Body of pancreas (tissue), 4 donors: Measurements from ENCODE around the gene C3orf70. TPM values are rescaled to one million over a fixed set of nuclear protein-coding genes. Genes with fewer than 3 reads are reported as not detected.

ENCODE experiments used
- ATAC-seq: fragments of 150-250 bp; one replicate; pipeline ENCODE4 v1.9.1; 2016
- DNase-seq, 4 donors: peaks; one replicate each; pipeline ENCODE4 v3.0.0-alpha.2; 2019
- H3K27ac ChIP-seq, 4 donors: fragments of 200-600 bp; sonication (generic); 1 replicate in 3 of 4; 2 replicates in 1 of 4; pipeline versions ENCODE4 v1.5.1 to v1.6.1; 2016 to 2019; ENCODE audit warnings: mild to moderate bottlenecking in 1 of 4, mixed read lengths in 1 of 4, moderate library complexity in 1 of 4
- H3K27me3 ChIP-seq, 2 donors: fragments of 200-600 bp; sonication (generic); one replicate each; pipeline ENCODE4 v1.6.0; 2016; ENCODE audit warnings: mild to moderate bottlenecking in 1 of 2
- H3K36me3 ChIP-seq, 2 donors: fragments of 200-600 bp; sonication (generic); replicated peaks in 1 of 2; 2 replicates each; pipeline ENCODE4 v1.5.1; 2016; ENCODE audit warnings: low read depth in 2 of 2; ENCODE audit not compliant: insufficient read depth in 1 of 2
- H3K4me1 ChIP-seq: fragments of 200-600 bp; sonication (generic); one replicate; pipeline ENCODE4 v1.6.0; 2016
- H3K4me3 ChIP-seq, 2 donors: fragments of 200-600 bp; sonication (generic); 1 replicate in 1 of 2; 2 replicates in 1 of 2; pipeline ENCODE4 v1.5.1; 2016 to 2019
- H3K9me3 ChIP-seq, 3 donors: fragments of 200-600 bp; sonication (generic); 1 replicate in 2 of 3; 2 replicates in 1 of 3; pipeline ENCODE4 v1.5.1; 2016
- POLR2A ChIP-seq, 3 donors: fragments of 450-650 bp; IDR thresholded peaks; one replicate each; pipeline ENCODE4 v1.6.1; 2016; ENCODE audit warnings: antibody characterized with exemption in 3 of 3, mild to moderate bottlenecking in 2 of 3
- WGBS, 2 donors: methylation state at CpG; one replicate each; pipeline ENCODE4 v1.1.5; 2017; 5-methylcytosine and 5-hydroxymethylcytosine counted together
- intact Hi-C: fragments of 100-400 bp; cut with DNase I; formaldehyde crosslinking; loops from one replicate; pipeline ENCODE4 v1.15.1; 2023
- total RNA-seq, 2 donors: library from RNA; depleted of rRNA; stranded (reverse); fragments of >200 nt; gene quantifications; one replicate each; pipeline ENCODE4 v1.1.0, GENCODE V29; 2016
- TF ChIP-seq, protein P1 (sequence below), 7 experiments: fragments of 450-650 bp in 4 of 7; fragments of 200-600 bp in 3 of 7; sonication (generic) in 3 of 7; IDR thresholded peaks; one replicate each; pipeline ENCODE4 v1.5.1; 2016 to 2019; ENCODE audit warnings: antibody characterized with exemption in 7 of 7

C3orf70 gene
- total RNA-seq, 2 donors from 2014 or later = 0.99 to 1.0 TPM

DNA sequence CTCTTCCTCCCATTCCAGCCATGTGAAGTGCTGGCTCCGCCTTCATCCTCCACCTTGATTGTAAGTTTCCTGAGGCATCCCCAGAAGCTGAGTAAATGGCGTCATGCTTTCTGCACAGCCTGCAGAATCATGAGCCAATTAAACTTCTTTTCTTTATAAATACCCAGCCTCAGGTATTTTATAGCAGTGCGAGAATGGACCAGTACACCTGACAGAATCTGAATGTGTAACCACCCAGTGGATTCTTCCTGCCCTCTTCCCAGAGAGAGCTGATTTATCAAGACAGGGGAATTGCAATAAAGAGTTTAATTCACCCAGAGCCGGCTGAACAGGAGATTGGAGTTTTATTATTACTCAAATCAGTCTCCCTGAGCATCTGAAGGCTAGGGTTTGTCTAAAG is 86.6 kb downstream of the C3orf70 start:
- H3K4me3 ChIP-seq = no peak overlapping the region
- no peak for ATAC-seq
- H3K4me1 ChIP-seq = no peaks in the 10 kb centered on the region
- H3K9me3 ChIP-seq = no peaks in the 10 kb centered on the region
- intact Hi-C loops = no loop called here
- TF ChIP-seq, protein P1, sequence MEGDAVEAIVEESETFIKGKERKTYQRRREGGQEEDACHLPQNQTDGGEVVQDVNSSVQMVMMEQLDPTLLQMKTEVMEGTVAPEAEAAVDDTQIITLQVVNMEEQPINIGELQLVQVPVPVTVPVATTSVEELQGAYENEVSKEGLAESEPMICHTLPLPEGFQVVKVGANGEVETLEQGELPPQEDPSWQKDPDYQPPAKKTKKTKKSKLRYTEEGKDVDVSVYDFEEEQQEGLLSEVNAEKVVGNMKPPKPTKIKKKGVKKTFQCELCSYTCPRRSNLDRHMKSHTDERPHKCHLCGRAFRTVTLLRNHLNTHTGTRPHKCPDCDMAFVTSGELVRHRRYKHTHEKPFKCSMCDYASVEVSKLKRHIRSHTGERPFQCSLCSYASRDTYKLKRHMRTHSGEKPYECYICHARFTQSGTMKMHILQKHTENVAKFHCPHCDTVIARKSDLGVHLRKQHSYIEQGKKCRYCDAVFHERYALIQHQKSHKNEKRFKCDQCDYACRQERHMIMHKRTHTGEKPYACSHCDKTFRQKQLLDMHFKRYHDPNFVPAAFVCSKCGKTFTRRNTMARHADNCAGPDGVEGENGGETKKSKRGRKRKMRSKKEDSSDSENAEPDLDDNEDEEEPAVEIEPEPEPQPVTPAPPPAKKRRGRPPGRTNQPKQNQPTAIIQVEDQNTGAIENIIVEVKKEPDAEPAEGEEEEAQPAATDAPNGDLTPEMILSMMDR (IDR thresholded peaks at IDR 0.05) = no peak
- no peak for TF ChIP-seq POLR2A (IDR thresholded peaks at IDR 0.05)
- H3K36me3 ChIP-seq = no peaks in the 10 kb centered on the region
- H3K27me3 ChIP-seq = no peaks in the 10 kb centered on the region
- H3K27ac ChIP-seq = no peak overlapping the region
- DNase-seq = no peak
- 77 to 95% methylated on average over 4 of the region's 4 CpGs for WGBS, 2 donors

DNA sequence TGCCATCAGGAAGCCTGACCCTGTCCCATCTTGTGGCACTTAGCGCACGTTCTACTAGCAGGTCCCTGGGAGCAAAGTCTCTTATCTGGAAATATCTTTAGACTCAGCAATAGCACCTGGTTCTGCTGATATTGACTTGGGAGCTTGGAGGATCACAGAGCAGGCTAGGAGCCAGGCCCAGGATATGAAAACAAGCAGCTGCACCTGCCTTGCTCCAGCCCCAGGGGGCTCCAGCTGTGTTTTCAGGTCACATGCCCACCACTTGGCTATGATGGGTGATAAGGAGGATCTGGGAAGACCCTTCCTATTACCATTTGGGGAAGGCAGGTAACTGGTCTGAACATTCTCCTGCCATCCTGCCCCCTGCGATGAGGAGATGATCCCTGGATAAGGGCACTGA is 87.8 kb downstream of the C3orf70 start:
- H3K4me3 ChIP-seq = no peak overlapping the region
- intact Hi-C loops = no loop called here

GRCh38 chr3:185063431-185063830 is 89.4 kb downstream of the C3orf70 start:
- WGBS, 2 donors = 49 to 53% methylated on average over 3 of the region's 3 CpGs

More for the DNA sequence above, 87.8 kb downstream of the C3orf70 start:
- Histone ChIP-seq H3K27me3 (no peaks in the 10 kb centered on the region), H3K4me1 (no peaks in the 10 kb centered on the region), H3K36me3 (no peaks in the 10 kb centered on the region), H3K9me3 (no peaks in the 10 kb centered on the region), H3K27ac (no peak overlapping the region)
- WGBS, 2 donors = 64 to 90% methylated on average over 1 to 3 of the region's 3 CpGs
- ATAC-seq = no peak
- TF ChIP-seq POLR2A (IDR thresholded peaks at IDR 0.05) = no peak
- TF ChIP-seq, protein P1 (IDR thresholded peaks at IDR 0.05) = no peak
- no peak for DNase-seq

DNA sequence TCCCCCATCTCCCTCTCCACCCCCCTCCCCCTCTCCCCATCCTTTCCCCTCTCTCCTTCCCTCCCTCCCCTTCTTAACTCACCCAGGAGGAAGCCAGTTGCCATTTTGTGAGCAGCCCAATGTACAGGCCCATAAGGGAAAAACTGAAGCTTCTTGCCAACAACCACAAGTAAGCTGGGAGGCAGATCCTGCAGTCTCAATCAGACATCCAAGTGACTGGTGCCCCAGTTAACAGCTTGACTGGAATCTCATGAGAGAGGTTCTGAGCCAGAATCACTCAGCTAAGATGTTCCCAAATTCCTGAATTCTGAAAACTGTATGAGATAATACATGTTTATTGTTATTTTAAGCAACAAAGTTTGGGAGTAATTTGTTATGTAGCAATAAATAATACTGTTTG is 90.7 kb downstream of the C3orf70 start:
- Histone ChIP-seq H3K36me3 (no peaks in the 10 kb centered on the region), H3K27ac (no peak overlapping the region), H3K4me1 (no peaks in the 10 kb centered on the region), H3K27me3 (no peaks in the 10 kb centered on the region), H3K9me3 (no peaks in the 10 kb centered on the region), H3K4me3 (no peak overlapping the region)
- DNase-seq = no peak
- TF ChIP-seq POLR2A (IDR thresholded peaks at IDR 0.05) = no peak
- TF ChIP-seq, protein P1 (IDR thresholded peaks at IDR 0.05) = no peak
- intact Hi-C loops = no loop called here
- no peak for ATAC-seq

More at GRCh38 chr3:185063431-185063830, 89.4 kb downstream of the C3orf70 start:
- H3K27me3 ChIP-seq = no peaks in the 10 kb centered on the region
- intact Hi-C loops = no loop called here
- TF ChIP-seq, protein P1 (IDR thresholded peaks at IDR 0.05) = no peak
- no peak for TF ChIP-seq POLR2A (IDR thresholded peaks at IDR 0.05)
- DNase-seq (no peak), ATAC-seq (no peak)
- H3K4me1 ChIP-seq = no peaks in the 10 kb centered on the region
- no peak overlapping the region for H3K4me3 ChIP-seq
- no peaks in the 10 kb centered on the region for H3K9me3 ChIP-seq
- H3K27ac ChIP-seq = no peak overlapping the region
- no peaks in the 10 kb centered on the region for H3K36me3 ChIP-seq

GRCh38 chr3:185060655-185061054 is 92.2 kb downstream of the C3orf70 start:
- 91 to 96% methylated on average over 2 of the region's 2 CpGs for WGBS, 2 donors
- no peak for ATAC-seq

More at GRCh38 chr3:185060655-185061054, 92.2 kb downstream of the C3orf70 start:
- no peaks in the 10 kb centered on the region for H3K4me1 ChIP-seq
- intact Hi-C loops = no loop called here
- no peak for TF ChIP-seq POLR2A (IDR thresholded peaks at IDR 0.05)
- TF ChIP-seq, protein P1 (IDR thresholded peaks at IDR 0.05) = no peak
- H3K9me3 ChIP-seq = no peaks in the 10 kb centered on the region
- DNase-seq = no peak
- H3K27me3 ChIP-seq = no peaks in the 10 kb centered on the region
- H3K4me3 ChIP-seq = no peak overlapping the region
- H3K36me3 ChIP-seq = no peaks in the 10 kb centered on the region
- no peak overlapping the region for H3K27ac ChIP-seq
